Choroid plexus epithelial cell (primary cell): Measurements from ENCODE around the gene PGAP6.
"Not testable (repeated sequence)": the region's sequence is repeated elsewhere in the genome, so short reads cannot be mapped to it uniquely, and the experiment has no call there.

Experiments used
- DNase-seq: peaks from one replicate; pipeline ENCODE4 v3.0.0-alpha.2; 2010; ENCODE audit warnings: low read depth
- H3K4me3 ChIP-seq: 2 replicates; pipeline ENCODE4 v1.5.1; 2011; ENCODE audit warnings: low read depth, mild to moderate bottlenecking, control low read depth, low read length, moderate library complexity
- TF ChIP-seq, protein P1 (sequence below): conservative IDR thresholded peaks from 2 replicates; pipeline ENCODE4 v1.5.1; 2011; ENCODE audit warnings: low read depth, mild to moderate bottlenecking, control low read depth, inconsistent platforms, low read length, moderate library complexity

PGAP6 gene

DNA sequence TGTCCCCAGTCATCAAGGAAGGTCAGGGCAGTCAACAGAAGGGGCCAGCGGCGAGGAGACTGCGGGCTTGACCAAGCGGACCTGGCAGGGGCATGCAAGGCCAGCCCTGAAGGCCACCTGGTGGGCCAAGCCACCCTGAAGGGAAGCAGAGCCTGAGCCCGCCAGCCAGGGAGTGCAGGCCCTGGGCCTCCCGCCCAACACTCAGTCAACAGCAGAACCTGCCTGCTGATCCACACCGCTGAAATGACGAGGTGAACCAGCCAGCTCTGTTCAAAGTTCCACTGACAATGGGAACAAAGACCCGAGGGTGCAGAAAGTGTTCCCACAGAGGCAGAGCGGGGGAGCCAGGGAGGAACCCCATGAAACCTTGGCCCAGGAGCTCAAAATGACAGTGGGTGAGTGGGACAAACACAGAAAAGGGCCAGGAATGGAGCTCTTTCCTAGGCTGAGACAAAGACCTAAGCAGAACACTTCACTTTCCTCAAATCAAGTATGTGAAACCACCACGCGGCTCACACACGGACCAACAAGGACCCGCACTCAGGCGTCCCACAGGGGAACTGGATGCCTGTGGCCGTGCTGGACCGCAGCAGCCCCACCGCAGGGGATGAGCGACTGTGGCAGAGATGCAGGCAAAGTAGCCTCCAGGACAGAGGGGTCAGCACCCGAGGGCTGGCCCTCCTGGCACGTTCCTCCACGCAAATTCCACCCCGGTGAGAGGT lies 41.2 kb downstream of the PGAP6 start:
- TF ChIP-seq, protein P1, sequence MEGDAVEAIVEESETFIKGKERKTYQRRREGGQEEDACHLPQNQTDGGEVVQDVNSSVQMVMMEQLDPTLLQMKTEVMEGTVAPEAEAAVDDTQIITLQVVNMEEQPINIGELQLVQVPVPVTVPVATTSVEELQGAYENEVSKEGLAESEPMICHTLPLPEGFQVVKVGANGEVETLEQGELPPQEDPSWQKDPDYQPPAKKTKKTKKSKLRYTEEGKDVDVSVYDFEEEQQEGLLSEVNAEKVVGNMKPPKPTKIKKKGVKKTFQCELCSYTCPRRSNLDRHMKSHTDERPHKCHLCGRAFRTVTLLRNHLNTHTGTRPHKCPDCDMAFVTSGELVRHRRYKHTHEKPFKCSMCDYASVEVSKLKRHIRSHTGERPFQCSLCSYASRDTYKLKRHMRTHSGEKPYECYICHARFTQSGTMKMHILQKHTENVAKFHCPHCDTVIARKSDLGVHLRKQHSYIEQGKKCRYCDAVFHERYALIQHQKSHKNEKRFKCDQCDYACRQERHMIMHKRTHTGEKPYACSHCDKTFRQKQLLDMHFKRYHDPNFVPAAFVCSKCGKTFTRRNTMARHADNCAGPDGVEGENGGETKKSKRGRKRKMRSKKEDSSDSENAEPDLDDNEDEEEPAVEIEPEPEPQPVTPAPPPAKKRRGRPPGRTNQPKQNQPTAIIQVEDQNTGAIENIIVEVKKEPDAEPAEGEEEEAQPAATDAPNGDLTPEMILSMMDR: no peak
- no peak for DNase-seq
- H3K4me3 ChIP-seq: no peak overlapping the region

DNA sequence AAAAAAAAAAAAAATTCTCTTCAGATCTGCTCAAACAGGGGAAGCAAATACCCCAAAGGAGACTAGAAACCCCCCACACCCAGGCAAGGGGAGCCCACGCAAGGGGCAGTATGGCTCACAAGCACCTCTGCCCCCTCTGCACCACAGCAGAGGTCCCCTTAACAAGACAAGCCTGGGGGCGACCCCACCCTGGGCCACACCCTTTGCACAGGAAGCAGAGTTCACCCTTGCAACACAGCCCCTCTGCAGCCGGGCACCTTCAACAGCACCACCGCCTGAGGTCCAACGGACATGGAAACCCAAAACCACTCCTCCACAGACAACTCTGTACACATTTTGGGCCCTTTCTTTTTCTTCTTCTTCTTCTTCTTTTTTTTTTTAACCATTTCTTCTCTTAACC lies 42.1 kb downstream of the PGAP6 start:
- H3K4me3 ChIP-seq: no peak overlapping the region
- TF ChIP-seq, protein P1: no peak
- DNase-seq: no peak

DNA sequence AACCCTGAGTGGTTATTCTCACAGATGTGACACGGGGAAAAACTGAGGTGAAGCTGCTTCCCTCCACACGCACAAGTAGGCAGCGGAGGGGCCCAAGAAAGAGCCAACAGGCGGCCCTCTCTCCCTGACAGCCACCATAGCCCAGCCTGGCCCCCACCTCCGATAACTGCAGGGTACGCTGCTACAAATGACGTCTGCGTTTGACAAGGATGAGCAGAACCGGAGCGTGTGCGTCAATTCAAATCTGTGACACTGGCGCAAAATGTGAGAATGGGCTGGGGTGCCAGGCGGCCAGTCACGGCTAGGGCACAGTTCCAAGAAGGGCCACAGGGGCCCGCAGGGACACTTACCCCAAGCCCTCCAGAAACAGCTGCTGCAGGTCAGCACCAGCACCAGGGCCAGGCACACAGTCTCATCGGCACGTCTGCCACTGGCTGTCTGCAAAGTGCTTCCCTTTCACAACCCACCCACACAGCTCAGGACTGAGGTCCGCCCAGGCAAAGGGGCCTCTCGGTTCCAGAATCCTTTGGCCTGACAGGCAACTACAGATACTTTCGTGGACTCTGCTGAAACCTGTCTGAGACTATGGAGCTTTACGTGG lies 43.7 kb downstream of the PGAP6 start:
- no peak for DNase-seq
- TF ChIP-seq, protein P1: no peak
- H3K4me3 ChIP-seq: no peak overlapping the region

DNA sequence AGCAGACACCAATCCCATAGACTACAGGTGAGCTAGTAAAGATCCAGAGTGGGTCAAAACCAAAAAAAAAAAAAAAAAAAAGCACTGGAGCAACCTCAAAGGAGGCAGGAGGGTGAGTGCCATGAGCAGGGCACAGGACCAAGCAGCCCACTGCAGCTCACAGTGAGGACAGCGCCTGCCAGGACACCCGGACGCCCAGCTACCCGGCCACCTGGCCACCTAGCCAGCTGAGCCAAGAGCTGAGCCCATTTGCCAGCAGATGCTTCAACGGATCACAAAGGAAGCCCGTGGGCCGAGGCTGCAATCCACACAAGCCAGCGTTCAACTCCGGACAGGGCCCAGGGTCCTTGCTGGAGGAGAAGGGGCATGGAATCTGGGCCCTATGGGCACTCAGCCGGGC lies 44.3 kb downstream of the PGAP6 start:
- H3K4me3 ChIP-seq: no peak overlapping the region

DNA sequence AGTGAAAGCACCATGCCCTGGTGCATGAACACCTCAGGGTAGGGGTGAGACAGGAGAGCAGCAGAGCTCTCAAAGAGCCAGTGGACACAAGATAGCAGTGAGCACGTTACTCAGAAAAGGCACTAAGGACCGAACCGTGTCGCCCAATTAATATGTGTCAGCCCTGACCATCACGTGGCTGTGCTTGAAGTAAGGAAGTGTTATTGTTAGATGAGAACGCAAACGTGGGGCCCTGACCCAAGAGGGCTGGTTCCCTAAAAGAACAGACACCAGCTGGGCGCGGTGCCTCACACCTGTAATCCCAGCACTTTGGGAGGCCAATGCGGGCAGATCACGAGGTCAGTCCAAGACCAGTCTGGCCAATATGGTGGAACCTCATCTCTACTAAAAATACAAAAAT lies 45.5 kb downstream of the PGAP6 start:
- TF ChIP-seq, protein P1: no peak
- DNase-seq: no peak
- no peak overlapping the region for H3K4me3 ChIP-seq

More for the DNA sequence above, 44.3 kb downstream of the PGAP6 start:
- no peak for DNase-seq
- TF ChIP-seq, protein P1: no peak

DNA sequence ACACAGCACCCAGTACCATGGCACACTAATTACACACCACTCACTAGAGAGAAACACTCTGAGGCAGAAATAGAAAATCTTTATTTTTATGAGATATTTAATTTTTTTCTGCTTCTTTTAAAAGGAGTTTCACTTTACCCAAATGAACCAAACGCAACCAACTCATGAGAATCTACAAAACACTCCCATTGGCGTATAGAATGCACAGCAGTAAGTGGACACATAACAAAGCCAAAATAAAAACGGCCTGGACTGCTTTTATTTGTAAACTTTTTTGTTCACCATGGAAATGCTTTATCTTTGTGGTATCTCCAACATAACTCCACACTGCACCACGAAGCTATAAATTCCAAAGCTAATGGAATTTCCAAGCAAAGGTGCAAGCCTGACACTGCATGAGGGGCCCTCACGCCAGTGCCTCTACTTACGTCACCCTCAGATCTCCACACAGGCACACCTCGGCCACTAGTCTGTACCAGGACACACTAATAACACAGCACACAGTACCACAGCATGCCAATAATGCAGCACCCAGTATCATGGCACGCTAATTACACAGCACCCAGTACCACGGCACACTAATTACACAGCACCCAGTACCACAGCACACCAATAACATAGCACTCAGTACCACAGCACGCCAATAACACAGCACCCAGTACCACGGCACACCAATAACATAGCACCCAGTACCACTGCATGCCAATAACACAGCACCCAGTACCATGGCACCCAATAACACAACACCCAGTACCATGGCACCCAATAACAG lies 46.7 kb downstream of the PGAP6 start:
- not testable (repeated sequence) for H3K4me3 ChIP-seq, DNase-seq

DNA sequence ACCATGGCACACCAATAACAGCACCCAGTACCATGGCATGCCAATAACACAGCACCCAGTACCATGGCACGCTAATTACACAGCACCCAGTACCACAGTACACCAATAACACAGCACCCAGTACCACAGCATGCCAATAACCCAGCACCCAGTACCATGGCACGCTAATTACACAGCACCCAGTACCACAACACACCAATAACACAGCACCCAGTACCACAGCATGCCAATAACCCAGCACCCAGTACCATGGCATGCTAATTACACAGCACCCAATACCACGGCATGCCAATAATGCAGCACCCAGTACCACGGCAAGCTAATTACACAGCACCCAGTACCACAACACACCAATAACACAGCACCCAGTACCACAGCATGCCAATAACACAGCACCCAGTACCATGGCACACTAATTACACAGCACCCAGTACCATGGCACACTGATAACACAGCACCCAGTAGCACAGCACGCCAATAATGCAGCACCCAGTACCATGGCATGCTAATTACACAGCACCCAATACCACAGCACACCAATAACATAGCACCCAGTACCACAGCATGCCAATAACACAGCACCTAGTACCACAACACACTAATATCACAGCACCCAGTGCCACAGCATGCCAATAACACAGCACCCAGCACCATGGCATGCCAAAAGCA lies 47.5 kb downstream of the PGAP6 start:
- DNase-seq, H3K4me3 ChIP-seq: not testable (repeated sequence)
